Amygdala (tissue), 56 donors: Measurements from ENCODE around the gene GLT1D1.

Source experiments
- DNase-seq, 56 donors: peaks; one replicate each; lab custom pipeline; 2025; lab: John Stamatoyannopoulos, UW

GLT1D1 gene

DNA sequence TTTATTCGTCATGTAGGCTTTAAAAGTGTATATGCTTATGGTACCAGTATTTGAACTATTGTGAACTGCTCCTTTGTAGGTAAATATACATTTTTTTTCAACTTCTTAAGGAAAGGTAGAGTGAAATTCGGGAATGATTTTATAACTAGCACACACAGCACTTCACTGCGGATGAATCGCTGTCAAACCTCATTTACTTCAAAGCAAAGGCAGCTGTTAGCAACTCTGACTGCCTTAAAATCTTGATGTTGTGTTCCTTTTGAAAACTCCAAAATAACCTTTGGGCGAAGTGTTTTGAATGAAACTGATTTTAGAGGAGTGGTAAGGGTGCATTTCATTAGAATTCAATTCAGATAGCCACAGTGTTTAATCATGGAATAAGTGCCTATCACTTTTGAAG, 95.8 kb downstream of the GLT1D1 start:
- DNase-seq = no peak

DNA sequence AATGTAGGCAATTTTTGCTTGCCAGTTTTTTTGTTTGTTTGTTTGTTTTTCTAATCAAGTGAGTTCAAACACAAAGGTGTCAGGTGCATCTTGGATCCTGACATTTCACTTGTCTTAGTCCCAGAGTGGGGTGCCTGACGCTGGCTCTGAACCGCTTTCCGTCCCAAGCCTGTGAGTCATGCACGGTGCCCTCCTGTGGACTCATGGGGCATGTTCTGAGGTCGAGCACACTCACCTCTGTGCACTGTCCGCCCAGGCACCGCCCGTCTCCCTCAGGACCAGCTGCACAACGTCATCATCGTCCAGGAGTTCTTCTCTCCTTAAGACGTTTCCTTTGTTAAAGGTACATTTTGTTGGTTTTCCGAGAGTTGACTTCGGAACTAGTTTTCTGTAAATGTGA, 98.2 kb downstream of the GLT1D1 start:
- no peak for DNase-seq

DNA sequence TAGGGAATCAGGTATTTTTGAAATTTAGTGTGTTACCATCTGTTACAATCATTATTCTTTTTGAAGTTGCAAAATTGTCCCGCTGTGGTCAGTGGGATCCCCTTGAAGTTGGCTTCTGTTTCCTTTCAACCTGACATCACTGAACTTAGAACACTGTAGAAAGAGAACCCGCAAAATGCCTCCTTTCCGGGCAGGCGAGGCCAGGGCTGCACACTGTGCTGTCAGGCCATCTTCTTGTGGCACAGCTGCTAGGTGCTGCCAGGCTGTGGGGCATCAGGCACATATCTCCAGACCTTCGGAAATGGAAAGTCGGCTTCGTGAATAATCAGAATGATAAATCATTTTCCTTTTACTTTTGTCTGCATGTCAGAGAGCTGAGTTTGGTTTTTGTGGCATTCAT, 103.5 kb downstream of the GLT1D1 start:
- DNase-seq = no peak

DNA sequence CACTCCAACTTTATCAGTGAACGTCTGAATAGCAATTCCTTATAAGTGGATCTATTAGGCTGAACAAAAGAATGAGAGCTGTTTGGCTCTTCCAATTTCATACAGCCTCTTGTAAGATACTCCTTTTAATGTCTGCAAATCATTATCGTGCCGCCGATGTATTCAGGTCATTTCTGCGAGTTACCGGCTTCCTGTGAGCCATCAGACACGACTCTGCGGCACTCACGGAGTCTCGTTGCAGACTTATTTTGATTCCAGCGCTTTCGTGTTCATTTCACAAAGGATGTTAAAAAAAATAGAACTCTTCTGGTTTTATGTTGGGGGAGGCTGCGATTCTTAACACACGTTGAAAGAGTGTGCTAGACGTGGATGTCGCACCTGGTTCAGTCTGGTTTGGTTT, 106.6 kb downstream of the GLT1D1 start:
- DNase-seq = no peak

DNA sequence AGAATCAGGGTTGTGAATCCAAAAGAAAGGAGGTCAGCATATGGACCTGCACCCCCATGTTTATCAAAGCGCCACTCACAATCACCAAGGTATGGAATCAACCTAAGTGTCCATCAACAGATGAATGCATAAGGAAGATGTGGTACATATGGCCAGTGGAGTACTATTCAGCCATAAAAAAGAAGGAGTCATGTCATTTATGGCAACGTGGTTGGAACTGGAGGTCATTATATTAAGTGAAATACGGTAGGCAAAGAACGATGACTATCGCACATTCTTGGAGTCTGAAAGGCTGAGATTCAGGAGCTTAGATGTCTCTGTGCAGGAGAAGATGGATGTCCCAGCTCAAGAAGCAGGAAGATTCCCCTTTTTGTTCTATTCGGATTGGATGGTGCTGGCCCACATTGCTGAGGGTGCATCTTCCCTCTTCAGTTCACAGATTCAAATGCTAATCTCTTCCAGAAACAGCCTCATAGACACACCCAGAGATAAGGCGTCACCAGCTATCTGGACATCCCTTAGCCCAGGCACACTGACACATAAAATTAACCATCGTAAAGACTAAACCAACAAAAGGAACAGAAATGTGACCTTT, 108.1 kb downstream of the GLT1D1 start:
- DNase-seq = no peak

DNA sequence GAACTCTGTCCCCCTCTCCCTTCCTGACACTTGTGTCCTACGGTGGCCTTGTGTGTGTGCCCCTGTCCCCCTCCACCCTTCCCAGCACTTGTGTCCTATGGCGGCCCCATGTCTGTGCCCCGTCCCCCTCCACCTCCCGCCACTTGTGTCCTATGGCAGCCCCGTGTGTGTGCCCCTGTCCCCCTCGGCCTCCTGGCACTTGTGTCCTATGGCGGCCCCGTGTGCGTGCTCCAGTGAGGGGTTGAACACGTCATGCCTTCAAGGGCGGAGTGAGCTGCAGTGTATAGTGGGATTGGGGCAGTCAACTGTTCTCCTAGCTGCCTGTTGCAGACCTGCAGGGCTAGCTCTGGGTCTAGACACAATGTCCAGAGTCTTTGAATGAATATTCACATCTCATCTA, 108.7 kb downstream of the GLT1D1 start:
- no peak for DNase-seq

DNA sequence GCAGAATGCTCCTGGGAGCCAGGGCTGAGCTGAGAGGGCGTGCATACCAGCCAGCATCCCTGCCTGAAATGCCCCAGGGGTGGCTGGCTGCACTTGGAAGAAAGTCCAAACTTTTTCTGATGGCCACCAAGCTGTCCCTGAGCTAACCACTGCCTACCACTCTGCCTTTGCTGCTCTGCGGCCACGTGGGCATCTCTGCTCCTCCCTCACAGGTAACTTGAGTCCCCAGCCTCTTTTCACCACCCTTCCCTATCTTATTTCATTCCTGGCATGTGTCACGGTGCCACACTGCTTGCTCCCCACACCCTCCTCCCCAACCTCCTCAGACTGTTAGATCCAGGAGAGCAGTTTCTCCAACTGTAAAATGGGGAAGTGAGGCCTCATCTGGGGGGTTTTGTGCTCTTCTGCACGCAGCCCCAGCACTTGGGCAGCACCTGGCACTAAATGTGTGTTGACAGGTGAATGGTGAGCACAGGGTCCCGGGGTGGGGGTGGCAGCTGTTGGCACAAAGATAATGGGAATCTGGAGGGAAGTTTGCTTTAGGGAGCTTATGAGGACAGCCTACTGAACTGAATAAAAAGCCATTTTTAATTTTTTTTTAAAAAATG, 113.0 kb downstream of the GLT1D1 start:
- DNase-seq = no peak

DNA sequence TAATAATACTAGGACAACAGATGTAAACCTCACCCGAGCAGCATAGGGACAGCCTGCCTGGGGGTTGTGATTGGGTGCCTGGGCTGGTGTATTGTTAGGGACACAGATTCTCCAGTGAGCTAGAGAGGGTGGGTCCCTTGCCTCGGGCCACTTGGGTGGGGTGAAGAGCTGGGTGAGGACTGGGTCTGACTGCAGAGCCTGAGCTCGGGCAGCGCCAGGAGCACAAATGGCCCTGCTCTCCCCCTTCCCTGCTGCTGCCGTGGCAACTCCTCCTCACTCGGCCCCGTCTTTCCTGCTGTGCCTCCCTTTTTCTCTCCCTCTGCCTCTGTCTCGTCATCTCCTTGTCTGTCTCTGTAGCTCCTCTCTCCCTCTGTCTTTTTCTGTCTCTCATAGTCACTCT, 115.4 kb downstream of the GLT1D1 start:
- peak in 1 of 56 donors; percentile 4 for DNase-seq

DNA sequence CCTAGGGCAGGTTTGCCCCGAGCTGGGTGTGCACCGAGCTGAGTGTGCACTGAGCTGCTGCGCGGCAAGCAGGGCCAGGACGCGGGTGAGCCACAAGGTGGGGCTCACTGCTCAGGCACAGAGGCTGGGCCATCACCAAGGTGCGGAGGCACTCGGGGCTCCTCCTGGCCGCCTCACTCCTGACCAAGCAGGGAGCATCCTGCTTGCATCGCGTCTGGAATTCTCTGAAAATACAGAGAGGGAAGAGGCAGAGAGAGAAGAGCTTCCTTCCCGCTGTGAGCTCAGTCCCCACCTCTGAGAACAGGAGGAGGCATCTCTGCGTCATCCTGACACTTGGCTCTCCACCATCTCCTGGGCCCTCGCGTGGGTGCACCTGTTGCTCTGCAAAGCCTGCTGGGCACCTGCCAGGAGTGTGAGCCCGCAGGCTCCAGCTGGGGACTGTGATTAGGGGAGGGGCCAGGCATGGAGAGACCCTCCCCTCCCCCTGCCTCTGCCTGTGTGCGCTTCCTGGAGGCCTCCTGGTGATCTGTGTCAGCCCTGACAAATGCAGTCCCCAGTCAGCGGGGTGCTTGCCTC, 116.3 kb downstream of the GLT1D1 start:
- peak in 45 of 56 donors; percentile 6 to 76 (median 38) for DNase-seq

DNA sequence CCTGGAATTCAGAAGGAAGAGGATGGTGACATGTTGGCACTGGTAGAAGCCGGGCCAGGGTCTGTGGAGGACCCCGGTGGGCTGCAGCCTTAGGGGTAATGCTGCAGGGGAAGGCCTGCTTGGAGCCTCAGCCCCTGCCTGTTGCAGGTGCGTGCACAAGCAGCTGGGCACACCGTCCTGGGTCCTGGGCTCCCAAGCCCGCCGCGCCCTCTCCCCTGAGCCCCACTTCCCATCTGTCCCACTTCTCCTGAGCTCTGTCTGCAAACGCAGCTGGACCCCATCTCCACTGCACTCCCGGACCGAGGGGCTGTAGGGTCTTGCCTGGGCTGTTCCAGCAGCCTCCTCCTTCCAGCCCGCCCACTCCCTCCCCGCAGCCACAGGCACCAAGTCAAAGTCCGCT, 116.8 kb downstream of the GLT1D1 start:
- no peak for DNase-seq

DNA sequence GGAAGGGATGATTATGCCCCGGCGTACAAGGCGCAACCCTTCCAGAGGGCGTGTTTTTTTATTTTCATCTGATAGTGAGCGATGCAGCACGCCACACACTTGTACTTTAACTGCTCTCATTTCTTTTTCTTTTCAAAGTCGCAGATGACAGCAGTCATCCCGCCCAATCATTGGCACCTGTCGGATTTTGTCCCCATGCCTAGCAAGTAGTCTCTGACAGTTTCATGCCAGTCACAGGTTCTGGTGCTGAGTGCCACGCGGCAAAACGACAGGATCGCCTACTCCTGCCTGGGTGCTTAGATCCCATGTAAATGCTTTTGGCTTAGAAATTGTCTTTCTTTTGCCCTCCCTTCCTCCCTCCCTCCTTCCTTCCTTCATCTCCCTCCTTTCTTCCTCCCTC, 117.7 kb downstream of the GLT1D1 start:
- no peak for DNase-seq

DNA sequence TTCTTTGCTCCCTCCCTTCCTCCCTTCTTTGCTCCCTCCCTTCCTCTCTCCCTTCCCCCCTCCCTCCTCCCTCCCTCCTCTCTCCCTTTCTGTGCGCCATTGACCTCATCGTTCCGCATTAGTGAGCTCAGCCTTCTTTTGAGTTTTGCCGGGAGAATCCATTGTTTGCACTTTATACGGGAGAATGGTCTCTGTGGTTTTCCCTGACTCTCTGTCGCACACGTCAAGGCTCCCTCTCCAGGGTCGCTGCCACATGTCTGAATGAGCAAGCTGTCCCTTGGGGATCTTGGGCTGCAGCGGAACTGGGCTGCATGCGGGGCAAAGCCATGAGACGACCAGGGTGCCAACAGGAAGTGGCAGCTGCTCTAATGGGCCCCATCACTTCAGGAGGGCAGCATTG, 118.5 kb downstream of the GLT1D1 start:
- no peak for DNase-seq

DNA sequence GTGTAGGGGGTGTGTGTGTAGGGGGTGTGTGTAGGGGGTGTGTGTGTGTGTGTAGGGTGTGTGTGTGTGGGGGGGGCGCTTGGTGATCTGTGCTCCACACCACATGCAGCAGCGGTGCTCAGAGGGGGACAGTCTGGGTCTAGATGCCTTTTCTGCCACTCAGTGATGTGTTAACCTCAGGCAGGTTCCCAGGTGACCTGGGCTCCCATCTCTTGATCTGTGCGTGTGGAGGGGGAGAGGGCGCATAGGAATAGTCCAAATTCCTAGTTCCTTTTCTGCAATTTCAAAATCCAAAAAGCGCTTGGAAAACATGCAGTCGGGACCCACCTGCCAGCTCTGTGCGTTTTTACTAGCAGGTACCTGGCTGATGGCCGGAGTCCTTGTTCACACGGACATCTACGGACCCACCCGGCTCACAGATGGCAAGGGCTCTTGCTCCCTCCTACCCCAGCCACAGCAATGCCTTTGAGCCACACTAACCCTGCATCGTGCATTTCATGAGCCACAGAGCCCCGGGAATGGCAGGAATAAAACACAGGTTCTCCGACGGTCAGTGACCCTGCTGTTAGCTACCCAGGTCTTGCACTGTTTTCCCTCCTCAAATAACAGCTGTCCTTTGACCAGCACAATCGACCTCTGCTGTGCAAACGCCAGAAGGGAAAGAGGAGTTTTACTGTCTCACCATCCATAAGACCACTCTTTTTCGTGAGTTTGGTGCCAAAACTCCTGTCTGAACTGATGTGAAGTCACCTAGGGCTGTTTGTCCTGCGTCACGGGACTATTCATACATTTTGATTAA, 120.8 kb downstream of the GLT1D1 start:
- no peak for DNase-seq

DNA sequence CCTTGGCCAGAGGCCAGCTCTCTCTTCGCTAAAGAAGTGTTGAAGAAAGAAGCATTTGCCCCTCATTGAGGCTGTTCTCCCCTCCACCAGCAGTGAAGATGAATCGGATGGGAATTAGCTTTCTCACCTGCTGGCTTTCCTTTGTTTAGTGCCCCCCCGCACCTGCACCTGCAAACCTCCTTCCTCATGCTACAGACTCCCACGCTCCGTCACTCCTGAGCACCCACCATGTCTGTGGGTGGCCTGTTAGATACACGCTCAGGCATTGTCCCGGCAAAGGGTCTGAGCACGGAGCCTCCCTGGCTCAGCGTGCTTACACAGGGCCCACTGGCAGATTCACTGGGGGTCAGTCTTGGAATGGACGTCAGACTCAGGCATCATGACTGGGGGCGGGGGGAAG, 121.6 kb downstream of the GLT1D1 start:
- no peak for DNase-seq

DNA sequence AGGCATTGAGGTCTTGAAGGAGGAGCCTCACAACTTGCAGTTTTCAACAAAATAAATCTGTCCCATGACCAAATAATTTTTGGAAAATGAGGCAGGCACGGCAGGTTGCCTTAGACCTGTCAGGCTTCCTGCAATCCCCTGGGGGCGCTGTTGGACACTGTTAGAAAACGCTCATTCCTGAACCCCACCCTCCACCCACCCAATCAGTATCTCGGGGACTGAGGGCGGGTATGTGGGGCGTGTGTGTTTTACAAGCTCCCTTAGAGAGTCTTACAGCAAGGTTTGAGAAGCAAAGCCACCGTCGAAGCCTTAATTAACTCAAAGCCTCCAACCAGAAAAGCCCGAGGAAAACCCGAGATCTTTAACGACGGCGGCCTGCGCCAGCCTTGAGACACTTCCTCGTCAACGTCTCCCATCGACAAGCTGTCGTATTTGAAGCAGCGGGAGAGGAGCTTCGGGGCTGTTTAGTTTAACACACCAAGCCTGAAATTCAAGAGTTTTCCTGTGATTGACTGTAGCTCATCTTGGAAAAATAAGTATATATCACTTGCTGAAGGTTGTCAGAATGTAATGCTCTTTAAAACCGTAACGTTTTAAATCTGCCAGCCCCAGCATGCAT, 123.0 kb downstream of the GLT1D1 start:
- peak in 35 of 56 donors; percentile 3 to 68 (median 17) for DNase-seq

DNA sequence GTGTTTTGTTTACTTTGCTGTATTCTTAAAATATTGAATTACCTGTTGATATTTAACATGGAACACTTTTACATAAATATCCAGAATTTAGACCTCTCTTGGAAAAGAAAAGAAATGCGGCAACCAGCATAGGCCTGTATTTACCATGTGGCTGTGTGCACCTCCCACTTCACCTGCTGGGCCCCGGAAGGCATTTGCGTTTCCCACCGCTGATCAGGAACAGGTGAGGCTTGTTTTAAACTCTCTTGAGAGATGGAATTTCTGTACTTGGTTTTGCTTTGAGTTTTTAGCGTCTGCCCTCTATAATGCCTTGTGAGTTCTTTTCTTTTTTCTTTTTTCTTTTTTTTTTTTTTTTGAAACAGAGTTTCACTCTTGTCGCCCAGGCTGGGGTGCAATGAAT, 124.2 kb downstream of the GLT1D1 start:
- no peak for DNase-seq

DNA sequence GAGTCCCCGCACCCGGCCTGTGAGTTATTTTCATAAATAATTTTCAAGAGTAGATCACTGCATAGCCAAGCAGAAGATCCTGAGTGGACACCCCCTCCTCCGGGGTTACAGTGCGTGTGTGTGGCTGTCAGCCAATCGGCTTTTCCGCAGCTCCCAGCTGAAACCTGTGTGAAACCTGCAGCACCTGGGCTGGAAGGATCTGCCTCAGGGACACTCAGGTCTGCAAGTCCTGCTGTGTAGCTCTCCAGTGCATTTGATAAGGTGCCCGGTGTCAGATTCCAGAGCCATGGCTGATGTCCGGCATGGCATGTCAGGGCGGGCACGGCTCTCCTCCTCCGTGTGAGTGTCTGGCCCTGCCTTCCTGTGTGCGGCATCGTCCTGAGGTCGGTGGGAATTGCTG, 124.8 kb downstream of the GLT1D1 start:
- DNase-seq = no peak

DNA sequence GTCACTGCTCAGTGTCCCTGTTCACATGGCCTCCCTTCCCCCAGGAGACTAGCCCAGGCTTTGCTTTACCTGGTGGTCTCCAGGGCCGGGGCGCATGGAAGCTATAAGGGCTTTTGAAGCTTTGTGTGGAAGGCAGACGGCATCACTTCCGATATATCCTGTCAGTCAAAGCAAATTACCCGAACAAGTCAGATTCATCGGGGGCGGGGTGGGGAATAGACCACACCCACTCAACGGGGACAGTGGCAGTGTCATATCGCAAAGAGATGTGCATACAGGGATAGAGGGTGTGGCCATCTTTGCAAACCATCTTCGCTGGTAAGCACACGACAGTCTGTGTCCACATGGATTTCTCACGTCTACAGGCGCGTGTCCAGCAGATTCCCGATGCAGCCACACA, 127.3 kb downstream of the GLT1D1 start:
- DNase-seq = no peak

DNA sequence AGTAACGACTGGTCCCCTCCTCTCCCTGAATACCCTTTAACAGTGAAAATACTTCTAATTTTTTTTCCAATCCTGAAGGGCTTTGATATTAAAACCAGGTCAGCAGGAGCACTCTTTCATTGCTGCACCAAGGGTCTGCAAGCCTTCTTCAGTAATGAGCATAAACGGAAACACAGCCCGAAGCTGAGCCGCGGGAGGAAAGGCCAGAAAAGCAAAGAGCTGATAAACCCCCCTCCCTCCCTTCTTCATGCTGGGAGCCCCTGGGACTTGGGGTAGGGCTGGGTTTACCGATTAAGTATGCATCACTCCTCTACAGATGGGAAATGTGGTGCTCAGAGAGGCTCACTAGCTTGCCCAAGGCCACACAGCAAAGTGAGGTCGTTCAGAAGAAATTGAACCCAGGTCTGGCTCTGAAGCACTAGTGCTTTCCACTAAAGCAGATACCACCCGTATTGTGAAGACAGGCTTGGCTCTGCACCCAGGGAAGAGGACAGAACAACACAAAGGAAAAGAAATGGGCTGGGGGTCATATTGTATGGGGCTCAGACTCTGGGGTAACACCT, 128.8 kb downstream of the GLT1D1 start:
- DNase-seq = no peak

DNA sequence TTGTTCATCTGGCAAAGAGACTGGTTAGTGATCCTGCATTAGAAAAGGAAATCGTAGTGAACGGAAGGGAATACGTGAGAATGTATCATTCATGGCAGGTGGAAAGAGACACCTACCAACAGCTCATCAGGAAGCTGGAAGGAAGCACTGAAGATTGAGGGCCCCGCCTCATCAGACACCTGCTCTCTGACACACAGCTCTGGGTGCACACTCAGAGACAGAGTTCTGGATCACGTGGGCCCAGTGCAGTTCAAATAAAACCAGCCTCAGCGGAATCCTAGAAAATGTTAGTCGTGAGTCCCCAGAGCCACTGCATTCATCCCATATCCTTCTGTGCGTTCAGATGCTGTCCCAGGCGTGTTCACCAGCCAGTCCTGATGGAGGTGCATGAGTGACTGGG, 129.7 kb downstream of the GLT1D1 start:
- DNase-seq = no peak

DNA sequence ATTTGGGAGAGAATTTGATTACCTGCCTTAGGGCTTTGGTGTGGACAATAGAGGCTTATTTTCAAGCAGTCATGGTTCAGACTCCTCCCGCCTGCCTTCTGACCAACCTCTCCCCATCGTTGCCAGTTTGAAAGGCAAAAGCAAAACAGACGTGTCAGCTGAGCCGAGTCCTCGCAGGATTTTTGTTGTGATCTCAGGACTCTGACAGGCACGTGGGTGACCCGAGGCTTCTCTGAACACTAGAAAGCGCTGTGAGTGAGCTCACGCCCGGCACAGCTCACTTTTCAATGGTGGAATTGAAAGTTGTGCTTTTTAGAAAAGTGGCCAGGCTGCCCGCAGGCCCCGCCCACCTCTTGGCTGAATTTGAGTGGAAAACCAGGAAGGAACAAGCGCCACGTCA, 130.1 kb downstream of the GLT1D1 start:
- DNase-seq = no peak
